ENCODE results near the gene SLITRK6. TPM values are rescaled to one million over a fixed set of nuclear protein-coding genes. Genes with fewer than 3 reads are reported as not detected.

The SLITRK6 gene
- total RNA-seq, 1 experiment from 2014 or later: not detected

DNA sequence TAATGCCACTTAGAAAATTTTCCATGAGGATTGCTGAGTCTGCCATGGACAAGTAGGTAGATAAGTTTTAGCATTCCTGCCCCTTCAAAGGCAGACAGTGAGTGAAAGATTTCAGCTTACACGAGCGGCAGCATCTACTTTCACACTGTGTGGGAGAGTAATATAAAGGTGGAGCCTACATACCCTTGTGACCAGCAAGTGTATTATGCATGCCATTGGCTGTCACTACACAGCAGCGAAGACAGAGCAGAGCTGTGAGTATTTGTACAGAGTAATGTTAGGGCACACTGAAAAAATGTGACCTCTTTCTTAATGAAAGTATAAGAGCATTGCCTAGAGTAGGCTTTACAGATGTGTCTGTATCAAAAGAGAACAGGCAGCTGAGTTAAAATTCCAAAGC, 14.0 kb downstream of the SLITRK6 start:
- ChIA-PET CTCF (no interaction called here), RAD21 (ENCODE audit: low non-redundant PET in 1 of 2, low total read pairs in 2 of 2, uncharacterized antibody in 2 of 2, unreplicated experiment in 2 of 2) (no interaction called here), POLR2A (no interaction called here)
- no peaks in the 10 kb centered on the region for H3K36me3 ChIP-seq (ENCODE audit: control insufficient read depth in 1 of 2, insufficient read depth in 2 of 2, low read length in 2 of 2)
- no peaks in the 10 kb centered on the region for H3K9me2 ChIP-seq (ENCODE audit: insufficient read depth)
- BruUV-seq (replicated peaks): no TSS peak
- no peak overlapping the region for H3K4me3 ChIP-seq (replicated peaks in 1 of 2; ENCODE audit: low read depth in 1 of 2, low read length in 2 of 2)
- intact Hi-C loops (cut with micrococcal nuclease): no loop called here
- H4K20me1 ChIP-seq (ENCODE audit: insufficient read depth): no peaks in the 10 kb centered on the region
- DNase-seq (ENCODE audit: low read depth, low spot score): no peak
- no peak overlapping the region for H3K4me2 ChIP-seq (ENCODE audit: low read length)
- peaks cover 0 to 3% of the 10 kb centered on the region in 2 experiments; a peak in 2 of 4 replicates for H3K9me3 ChIP-seq (ENCODE audit: control insufficient read depth in 1 of 2, insufficient read depth in 1 of 2, low read depth in 1 of 2, low read length in 2 of 2)
- H2AFZ ChIP-seq (ENCODE audit: low read depth, low read length, poor library complexity, severe bottlenecking): no peak overlapping the region
- no peaks in the 10 kb centered on the region for H3K27me3 ChIP-seq (ENCODE audit: insufficient read depth, low read length)
- ATAC-seq: no peak
- TF ChIP-seq SIN3A (IDR thresholded peaks at IDR 0.05; ENCODE audit: low read depth) (no peak), CBX3 (IDR thresholded peaks at IDR 0.05; ENCODE audit: low read depth) (no peak), ZFX (IDR thresholded peaks at IDR 0.05) (no peak), POLR2AphosphoS5 (IDR thresholded peaks at IDR 0.05; ENCODE audit: low read depth, low read length) (no peak), SRF (IDR thresholded peaks at IDR 0.05; ENCODE audit: low read depth) (no peak), CEBPB (IDR thresholded peaks at IDR 0.05; ENCODE audit: low read depth) (no peak), JUND (IDR thresholded peaks at IDR 0.05) (no peak), YY1 (IDR thresholded peaks at IDR 0.05; ENCODE audit: extremely low read depth, insufficient replicate concordance, low read depth, low read length) (no peak), RAD21 (IDR thresholded peaks at IDR 0.05; ENCODE audit: low read depth) (no peak), EZH2 (IDR thresholded peaks at IDR 0.05) (no peak)
- TF ChIP-seq, protein P1, sequence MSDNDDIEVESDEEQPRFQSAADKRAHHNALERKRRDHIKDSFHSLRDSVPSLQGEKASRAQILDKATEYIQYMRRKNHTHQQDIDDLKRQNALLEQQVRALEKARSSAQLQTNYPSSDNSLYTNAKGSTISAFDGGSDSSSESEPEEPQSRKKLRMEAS (IDR thresholded peaks at IDR 0.05): no peak
- TF ChIP-seq, protein P2, sequence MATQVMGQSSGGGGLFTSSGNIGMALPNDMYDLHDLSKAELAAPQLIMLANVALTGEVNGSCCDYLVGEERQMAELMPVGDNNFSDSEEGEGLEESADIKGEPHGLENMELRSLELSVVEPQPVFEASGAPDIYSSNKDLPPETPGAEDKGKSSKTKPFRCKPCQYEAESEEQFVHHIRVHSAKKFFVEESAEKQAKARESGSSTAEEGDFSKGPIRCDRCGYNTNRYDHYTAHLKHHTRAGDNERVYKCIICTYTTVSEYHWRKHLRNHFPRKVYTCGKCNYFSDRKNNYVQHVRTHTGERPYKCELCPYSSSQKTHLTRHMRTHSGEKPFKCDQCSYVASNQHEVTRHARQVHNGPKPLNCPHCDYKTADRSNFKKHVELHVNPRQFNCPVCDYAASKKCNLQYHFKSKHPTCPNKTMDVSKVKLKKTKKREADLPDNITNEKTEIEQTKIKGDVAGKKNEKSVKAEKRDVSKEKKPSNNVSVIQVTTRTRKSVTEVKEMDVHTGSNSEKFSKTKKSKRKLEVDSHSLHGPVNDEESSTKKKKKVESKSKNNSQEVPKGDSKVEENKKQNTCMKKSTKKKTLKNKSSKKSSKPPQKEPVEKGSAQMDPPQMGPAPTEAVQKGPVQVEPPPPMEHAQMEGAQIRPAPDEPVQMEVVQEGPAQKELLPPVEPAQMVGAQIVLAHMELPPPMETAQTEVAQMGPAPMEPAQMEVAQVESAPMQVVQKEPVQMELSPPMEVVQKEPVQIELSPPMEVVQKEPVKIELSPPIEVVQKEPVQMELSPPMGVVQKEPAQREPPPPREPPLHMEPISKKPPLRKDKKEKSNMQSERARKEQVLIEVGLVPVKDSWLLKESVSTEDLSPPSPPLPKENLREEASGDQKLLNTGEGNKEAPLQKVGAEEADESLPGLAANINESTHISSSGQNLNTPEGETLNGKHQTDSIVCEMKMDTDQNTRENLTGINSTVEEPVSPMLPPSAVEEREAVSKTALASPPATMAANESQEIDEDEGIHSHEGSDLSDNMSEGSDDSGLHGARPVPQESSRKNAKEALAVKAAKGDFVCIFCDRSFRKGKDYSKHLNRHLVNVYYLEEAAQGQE (IDR thresholded peaks at IDR 0.05; ENCODE audit: low read depth): no peak
- TF ChIP-seq, protein P3, sequence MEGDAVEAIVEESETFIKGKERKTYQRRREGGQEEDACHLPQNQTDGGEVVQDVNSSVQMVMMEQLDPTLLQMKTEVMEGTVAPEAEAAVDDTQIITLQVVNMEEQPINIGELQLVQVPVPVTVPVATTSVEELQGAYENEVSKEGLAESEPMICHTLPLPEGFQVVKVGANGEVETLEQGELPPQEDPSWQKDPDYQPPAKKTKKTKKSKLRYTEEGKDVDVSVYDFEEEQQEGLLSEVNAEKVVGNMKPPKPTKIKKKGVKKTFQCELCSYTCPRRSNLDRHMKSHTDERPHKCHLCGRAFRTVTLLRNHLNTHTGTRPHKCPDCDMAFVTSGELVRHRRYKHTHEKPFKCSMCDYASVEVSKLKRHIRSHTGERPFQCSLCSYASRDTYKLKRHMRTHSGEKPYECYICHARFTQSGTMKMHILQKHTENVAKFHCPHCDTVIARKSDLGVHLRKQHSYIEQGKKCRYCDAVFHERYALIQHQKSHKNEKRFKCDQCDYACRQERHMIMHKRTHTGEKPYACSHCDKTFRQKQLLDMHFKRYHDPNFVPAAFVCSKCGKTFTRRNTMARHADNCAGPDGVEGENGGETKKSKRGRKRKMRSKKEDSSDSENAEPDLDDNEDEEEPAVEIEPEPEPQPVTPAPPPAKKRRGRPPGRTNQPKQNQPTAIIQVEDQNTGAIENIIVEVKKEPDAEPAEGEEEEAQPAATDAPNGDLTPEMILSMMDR (IDR thresholded peaks at IDR 0.05 in 2 of 3, conservative IDR thresholded peaks at IDR 0.05 in 1 of 3; ENCODE audit: borderline replicate concordance in 1 of 3, insufficient read depth in 1 of 3, low read depth in 2 of 3, low read length in 2 of 3): no peak
- no peaks in the 10 kb centered on the region for H3K79me2 ChIP-seq (ENCODE audit: insufficient read depth, low read length)
- no peak overlapping the region for H3K9ac ChIP-seq (ENCODE audit: low read length)
- no peak overlapping the region for H3K27ac ChIP-seq (ENCODE audit: low read depth, low read length)
- no peaks in the 10 kb centered on the region for H3K4me1 ChIP-seq (ENCODE audit: control insufficient read depth in 1 of 2, insufficient read depth in 2 of 2, low read length in 2 of 2)
